ENCODE data around the gene EIF1AD. TPM values are rescaled to one million over a fixed set of nuclear protein-coding genes. Genes with fewer than 3 reads are reported as not detected.

Gene EIF1AD
- total and polyA plus RNA-seq, 9 of the 15 experiments (the other 6 are each of a cell fraction or from before 2014, with no cell fraction given) = 50.1 to 98.8 (median 58.7) TPM

GRCh38 chr11:66012946-66013761, 11.2 kb upstream of the EIF1AD start (continued):
- TF ChIP-seq CTCFL (IDR thresholded peaks at IDR 0.05; ENCODE audit: borderline replicate concordance, insufficient read depth, low read depth, low read length, poor library complexity, severe bottlenecking) = no peak
- peak; percentile 81; the same call in 1 of the 2 replicates for TF ChIP-seq MIER1 (IDR thresholded peaks at IDR 0.05; ENCODE audit: low read depth)
- peak; percentile 81 for TF ChIP-seq EHMT2 (IDR thresholded peaks at IDR 0.05)
- peak; percentile 66 for TF ChIP-seq CBFA2T3 (IDR thresholded peaks at IDR 0.05)
- TF ChIP-seq ATF3 (IDR thresholded peaks at IDR 0.05) = peak; percentile 48; the same call in 1 of the 2 replicates
- TF ChIP-seq ATF3 (CRISPR knock-in tag; conservative IDR thresholded peaks at IDR 0.05) = no peak
- TF ChIP-seq FOS (IDR thresholded peaks at IDR 0.05; ENCODE audit: extremely low read depth, insufficient read length) = no peak
- no peak for TF ChIP-seq CTCF (IDR thresholded peaks at IDR 0.05 in 2 of 3, conservative IDR thresholded peaks at IDR 0.05 in 1 of 3; ENCODE audit: insufficient read depth in 2 of 3, low read depth in 1 of 3, low read length in 3 of 3)
- TF ChIP-seq CREB1 (IDR thresholded peaks at IDR 0.05) = no peak
- TF ChIP-seq CREB1 (CRISPR knock-in tag; IDR thresholded peaks at IDR 0.05) = 0 out of 2 replicates have a peak, but pooled peaks have one; percentile 16
- TF ChIP-seq RBM22 (IDR thresholded peaks at IDR 0.05; ENCODE audit: low read depth, low read length, poor library complexity, severe bottlenecking) = no peak
- no peak for TF ChIP-seq SMAD3 (CRISPR knock-in tag; conservative IDR thresholded peaks at IDR 0.05)
- TF ChIP-seq MED1 (CRISPR knock-in tag; IDR thresholded peaks at IDR 0.05; ENCODE audit: borderline replicate concordance) = no peak
- no peak for TF ChIP-seq TRIM24 (IDR thresholded peaks at IDR 0.05)
- no peak for TF ChIP-seq FOXK2 (conservative IDR thresholded peaks at IDR 0.05 in 1 of 2, IDR thresholded peaks at IDR 0.05 in 1 of 2; ENCODE audit: low read depth in 2 of 2)
- no peak for TF ChIP-seq EZH2 (IDR thresholded peaks at IDR 0.05; ENCODE audit: borderline replicate concordance, low read depth, low read length)
- TF ChIP-seq ZBTB1 (CRISPR knock-in tag; IDR thresholded peaks at IDR 0.05; ENCODE audit: borderline replicate concordance, low read depth) = no peak
- TF ChIP-seq, protein P1, sequence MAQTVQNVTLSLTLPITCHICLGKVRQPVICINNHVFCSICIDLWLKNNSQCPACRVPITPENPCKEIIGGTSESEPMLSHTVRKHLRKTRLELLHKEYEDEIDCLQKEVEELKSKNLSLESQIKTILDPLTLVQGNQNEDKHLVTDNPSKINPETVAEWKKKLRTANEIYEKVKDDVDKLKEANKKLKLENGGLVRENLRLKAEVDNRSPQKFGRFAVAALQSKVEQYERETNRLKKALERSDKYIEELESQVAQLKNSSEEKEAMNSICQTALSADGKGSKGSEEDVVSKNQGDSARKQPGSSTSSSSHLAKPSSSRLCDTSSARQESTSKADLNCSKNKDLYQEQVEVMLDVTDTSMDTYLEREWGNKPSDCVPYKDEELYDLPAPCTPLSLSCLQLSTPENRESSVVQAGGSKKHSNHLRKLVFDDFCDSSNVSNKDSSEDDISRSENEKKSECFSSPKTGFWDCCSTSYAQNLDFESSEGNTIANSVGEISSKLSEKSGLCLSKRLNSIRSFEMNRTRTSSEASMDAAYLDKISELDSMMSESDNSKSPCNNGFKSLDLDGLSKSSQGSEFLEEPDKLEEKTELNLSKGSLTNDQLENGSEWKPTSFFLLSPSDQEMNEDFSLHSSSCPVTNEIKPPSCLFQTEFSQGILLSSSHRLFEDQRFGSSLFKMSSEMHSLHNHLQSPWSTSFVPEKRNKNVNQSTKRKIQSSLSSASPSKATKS (CRISPR knock-in tag; IDR thresholded peaks at IDR 0.05) = no peak
- TF ChIP-seq, protein P2, sequence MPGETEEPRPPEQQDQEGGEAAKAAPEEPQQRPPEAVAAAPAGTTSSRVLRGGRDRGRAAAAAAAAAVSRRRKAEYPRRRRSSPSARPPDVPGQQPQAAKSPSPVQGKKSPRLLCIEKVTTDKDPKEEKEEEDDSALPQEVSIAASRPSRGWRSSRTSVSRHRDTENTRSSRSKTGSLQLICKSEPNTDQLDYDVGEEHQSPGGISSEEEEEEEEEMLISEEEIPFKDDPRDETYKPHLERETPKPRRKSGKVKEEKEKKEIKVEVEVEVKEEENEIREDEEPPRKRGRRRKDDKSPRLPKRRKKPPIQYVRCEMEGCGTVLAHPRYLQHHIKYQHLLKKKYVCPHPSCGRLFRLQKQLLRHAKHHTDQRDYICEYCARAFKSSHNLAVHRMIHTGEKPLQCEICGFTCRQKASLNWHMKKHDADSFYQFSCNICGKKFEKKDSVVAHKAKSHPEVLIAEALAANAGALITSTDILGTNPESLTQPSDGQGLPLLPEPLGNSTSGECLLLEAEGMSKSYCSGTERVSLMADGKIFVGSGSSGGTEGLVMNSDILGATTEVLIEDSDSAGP (CRISPR knock-in tag; IDR thresholded peaks at IDR 0.05) = no peak

Data from K562 (cell line).